Upper lobe of left lung (tissue), 4 donors: ENCODE measurements around the gene DCAF8L2.

ENCODE experiments used
- POLR2A ChIP-seq, 4 donors: fragments of 450-650 bp; IDR thresholded peaks; one replicate each; pipeline ENCODE4 v1.5.1; 2016 to 2017; ENCODE audit warnings: antibody characterized with exemption in 4 of 4, mild to moderate bottlenecking in 2 of 4
- TF ChIP-seq, protein P1 (sequence below), 6 experiments: fragments of 450-650 bp in 4 of 6; fragments of 200-600 bp in 2 of 6; sonication (generic) in 2 of 6; IDR thresholded peaks; one replicate each; pipeline ENCODE4 v1.5.1; 2016 to 2019; ENCODE audit warnings: antibody characterized with exemption in 6 of 6

DNA sequence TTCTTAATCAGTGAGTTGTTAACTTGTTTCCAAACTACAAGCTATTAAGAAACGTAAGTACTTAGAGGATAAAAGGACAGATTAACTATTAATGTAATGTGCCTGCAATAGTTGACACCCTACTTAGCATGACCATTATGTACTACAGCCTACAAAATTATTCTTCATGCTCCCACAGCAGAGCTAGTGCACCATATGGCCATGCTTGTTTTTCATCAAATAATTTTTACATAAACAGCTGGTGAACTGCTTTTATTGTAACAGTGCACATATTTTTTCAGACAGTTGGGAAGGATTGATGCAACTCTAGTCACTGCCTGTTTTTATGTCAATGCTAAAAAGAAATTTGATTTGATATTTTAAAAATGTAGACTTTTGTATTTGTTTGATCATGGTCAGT lies 207.4 kb downstream of the DCAF8L2 start:
- TF ChIP-seq, protein P1, sequence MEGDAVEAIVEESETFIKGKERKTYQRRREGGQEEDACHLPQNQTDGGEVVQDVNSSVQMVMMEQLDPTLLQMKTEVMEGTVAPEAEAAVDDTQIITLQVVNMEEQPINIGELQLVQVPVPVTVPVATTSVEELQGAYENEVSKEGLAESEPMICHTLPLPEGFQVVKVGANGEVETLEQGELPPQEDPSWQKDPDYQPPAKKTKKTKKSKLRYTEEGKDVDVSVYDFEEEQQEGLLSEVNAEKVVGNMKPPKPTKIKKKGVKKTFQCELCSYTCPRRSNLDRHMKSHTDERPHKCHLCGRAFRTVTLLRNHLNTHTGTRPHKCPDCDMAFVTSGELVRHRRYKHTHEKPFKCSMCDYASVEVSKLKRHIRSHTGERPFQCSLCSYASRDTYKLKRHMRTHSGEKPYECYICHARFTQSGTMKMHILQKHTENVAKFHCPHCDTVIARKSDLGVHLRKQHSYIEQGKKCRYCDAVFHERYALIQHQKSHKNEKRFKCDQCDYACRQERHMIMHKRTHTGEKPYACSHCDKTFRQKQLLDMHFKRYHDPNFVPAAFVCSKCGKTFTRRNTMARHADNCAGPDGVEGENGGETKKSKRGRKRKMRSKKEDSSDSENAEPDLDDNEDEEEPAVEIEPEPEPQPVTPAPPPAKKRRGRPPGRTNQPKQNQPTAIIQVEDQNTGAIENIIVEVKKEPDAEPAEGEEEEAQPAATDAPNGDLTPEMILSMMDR (IDR thresholded peaks at IDR 0.05): no peak
- no peak for TF ChIP-seq POLR2A (IDR thresholded peaks at IDR 0.05)
